C4-2B (cell line): Measurements from ENCODE around the gene DNAJA3.

Source experiments
- CTCF ChIP-seq: fragments of 450-650 bp; conservative IDR thresholded peaks from 2 replicates; pipeline ENCODE4 v1.5.1; 2017; ENCODE audit warnings: mild to moderate bottlenecking
- ZFX ChIP-seq: fragments of 450-650 bp; IDR thresholded peaks from 2 replicates; pipeline ENCODE4 v1.6.1; 2017

GRCh38 chr16:4452674-4453073 lies 27.0 kb downstream of the DNAJA3 start:
- TF ChIP-seq CTCF (no peak), ZFX (no peak)
